Epithelial cell of proximal tubule (primary cell): Measurements from ENCODE around the gene NIPAL4. TPM values are rescaled to one million over a fixed set of nuclear protein-coding genes. Genes with fewer than 3 reads are reported as not detected.

Source experiments
- DNase-seq: peaks from one replicate; pipeline ENCODE4 v3.0.0-alpha.2; 2011; ENCODE audit warnings: low read depth
- H3K4me3 ChIP-seq: 2 replicates; pipeline ENCODE4 v1.5.1; 2011; ENCODE audit warnings: low read depth, mild to moderate bottlenecking, low read length
- total RNA-seq: library from RNA; depleted of rRNA; stranded (reverse); fragments of >200 nt; gene quantifications from 2 replicates; pipeline ENCODE4 v1.2.3, GENCODE V29; 2015
- TF ChIP-seq, protein P1 (sequence below): conservative IDR thresholded peaks from 2 replicates; pipeline ENCODE4 v1.5.1; 2012; ENCODE audit warnings: low read depth, mild to moderate bottlenecking, low read length

NIPAL4 gene
- total RNA-seq, 1 donor from 2014 or later: 2.4 TPM

DNA sequence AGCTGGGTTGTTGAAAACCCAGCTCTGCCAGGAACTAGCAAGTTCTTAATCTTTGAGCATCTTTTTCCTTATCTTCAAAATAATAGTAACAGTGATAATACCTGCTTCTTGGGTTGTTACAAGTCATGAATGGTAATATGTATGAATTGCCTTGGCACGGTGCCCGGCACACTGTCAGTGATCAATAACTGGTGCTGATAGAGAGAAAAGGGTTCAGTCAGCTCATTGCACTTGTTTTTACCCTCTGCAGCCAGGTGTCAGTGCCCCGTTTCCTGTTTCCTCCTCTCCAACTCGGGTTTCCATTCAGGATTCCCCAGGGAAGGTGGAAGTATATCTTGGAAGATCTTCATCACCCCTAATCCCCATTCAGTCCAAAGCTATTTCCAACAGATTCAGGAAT, 15.8 kb upstream of the NIPAL4 start:
- TF ChIP-seq, protein P1, sequence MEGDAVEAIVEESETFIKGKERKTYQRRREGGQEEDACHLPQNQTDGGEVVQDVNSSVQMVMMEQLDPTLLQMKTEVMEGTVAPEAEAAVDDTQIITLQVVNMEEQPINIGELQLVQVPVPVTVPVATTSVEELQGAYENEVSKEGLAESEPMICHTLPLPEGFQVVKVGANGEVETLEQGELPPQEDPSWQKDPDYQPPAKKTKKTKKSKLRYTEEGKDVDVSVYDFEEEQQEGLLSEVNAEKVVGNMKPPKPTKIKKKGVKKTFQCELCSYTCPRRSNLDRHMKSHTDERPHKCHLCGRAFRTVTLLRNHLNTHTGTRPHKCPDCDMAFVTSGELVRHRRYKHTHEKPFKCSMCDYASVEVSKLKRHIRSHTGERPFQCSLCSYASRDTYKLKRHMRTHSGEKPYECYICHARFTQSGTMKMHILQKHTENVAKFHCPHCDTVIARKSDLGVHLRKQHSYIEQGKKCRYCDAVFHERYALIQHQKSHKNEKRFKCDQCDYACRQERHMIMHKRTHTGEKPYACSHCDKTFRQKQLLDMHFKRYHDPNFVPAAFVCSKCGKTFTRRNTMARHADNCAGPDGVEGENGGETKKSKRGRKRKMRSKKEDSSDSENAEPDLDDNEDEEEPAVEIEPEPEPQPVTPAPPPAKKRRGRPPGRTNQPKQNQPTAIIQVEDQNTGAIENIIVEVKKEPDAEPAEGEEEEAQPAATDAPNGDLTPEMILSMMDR: no peak
- no peak for DNase-seq
- H3K4me3 ChIP-seq: no peak overlapping the region

DNA sequence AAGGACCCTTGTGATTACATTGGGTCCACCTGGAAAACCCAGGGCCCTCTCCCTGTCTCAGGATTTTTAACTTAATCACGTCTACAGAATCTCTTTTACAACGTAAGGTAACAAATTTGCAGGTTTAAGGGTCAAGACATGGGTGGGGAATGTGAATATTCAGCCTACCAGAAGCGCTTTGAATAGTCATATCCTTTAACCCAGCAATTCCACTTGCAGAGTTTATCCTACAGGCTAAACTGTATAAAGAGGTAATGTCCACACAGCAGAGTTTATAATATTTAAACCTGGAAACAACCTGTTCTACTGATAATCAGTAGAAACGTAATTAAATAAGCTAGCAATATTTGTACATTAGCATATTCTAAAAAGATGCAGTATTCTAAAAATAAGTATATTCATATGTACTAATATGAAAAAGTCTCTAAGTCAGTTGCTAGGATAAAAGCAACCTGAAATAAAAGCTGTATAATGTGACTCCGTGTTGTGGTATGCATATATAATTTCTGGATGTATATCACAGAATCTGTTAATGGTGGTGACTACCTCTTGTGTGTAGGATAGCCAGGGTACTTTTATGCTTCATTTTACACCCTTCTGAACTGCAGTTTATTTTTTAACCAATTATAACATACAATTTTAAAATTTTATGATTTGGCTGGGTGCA, 14.1 kb upstream of the NIPAL4 start:
- TF ChIP-seq, protein P1: no peak
- H3K4me3 ChIP-seq: no peak overlapping the region
- DNase-seq: no peak

- TF ChIP-seq, protein P1: no peak
- H3K4me3 ChIP-seq: no peak overlapping the region
- no peak for DNase-seq
Observed at GRCh38 chr5:157446412-157446935, 13.5 kb upstream of the NIPAL4 start.

- no peak for DNase-seq
- TF ChIP-seq, protein P1: no peak
- H3K4me3 ChIP-seq: peak overlapping the region; percentile 12
Observed at GRCh38 chr5:157447201-157447637, 12.8 kb upstream of the NIPAL4 start.

DNA sequence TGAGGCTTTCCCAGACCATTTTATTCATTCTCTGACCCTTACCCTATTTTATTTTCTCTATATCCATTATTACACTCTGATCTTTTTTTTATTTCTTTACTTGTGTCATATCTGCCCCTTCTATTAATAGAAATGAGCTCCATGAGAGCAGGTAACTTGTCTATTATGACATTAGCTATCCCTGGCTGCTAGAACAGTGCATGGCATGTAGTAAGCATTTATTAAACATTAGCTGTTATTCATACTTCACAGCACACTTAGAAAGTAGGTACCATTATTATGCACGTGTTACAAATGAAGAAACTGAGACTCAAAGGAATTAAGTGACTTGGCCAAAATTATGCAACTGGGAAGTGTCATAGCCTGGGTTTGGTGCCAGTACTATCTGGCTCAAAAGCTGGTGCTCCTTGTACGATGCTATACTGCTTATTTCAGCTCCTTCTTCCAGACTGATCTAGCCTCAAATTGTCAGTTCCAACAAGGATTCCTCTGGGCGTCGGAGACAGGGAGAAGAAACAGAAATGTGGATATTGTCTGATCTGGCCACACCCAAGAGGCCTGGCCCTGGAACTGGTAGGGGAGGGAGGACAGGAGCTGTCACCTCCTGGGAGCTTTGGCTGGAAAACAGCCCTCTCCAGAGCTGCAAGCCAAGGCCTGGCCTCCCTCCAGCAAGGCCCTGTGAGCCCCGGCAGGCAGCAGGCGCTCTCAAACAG, 10.8 kb upstream of the NIPAL4 start:
- no peak overlapping the region for H3K4me3 ChIP-seq
- no peak for DNase-seq
- TF ChIP-seq, protein P1: no peak

DNA sequence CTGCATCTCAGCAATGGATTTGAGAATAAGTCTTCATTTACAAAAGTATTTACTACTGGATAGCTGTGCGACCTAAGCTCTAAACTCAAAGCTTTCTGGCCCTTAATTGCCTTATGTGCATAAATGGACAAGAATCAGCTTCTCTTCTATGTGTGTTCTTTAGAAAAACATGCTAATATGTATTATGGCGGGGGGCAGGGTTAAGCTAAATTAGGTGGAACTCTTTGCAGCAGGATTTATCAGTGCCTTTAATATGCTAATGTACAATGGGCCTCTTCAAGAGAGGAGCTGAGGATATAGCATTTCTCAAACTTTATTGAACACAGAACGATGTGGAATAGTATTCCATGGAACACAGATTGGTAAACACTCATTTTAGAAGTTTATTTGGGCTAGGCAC, 10.0 kb upstream of the NIPAL4 start:
- DNase-seq: no peak
- TF ChIP-seq, protein P1: no peak
- H3K4me3 ChIP-seq: no peak overlapping the region
